HG03457 (cell line): Measurements from ENCODE around the gene FEZ2.
"Not testable (repeated sequence)": the region's sequence is repeated elsewhere in the genome, so short reads cannot be mapped to it uniquely, and the experiment has no call there.

Source experiments
- ATAC-seq: cut with Tn5 transposase; IDR thresholded peaks from one replicate; pipeline ENCODE4 v1.9.1; 2021; ENCODE audit warnings: moderate number of reproducible peaks; ENCODE audit not compliant: unreplicated experiment

Gene FEZ2, protein sequence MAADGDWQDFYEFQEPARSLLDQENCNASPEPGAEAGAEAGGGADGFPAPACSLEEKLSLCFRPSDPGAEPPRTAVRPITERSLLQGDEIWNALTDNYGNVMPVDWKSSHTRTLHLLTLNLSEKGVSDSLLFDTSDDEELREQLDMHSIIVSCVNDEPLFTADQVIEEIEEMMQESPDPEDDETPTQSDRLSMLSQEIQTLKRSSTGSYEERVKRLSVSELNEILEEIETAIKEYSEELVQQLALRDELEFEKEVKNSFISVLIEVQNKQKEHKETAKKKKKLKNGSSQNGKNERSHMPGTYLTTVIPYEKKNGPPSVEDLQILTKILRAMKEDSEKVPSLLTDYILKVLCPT

GRCh38 chr2:36597532-36598377, at the start of gene FEZ2:
TSS of gene FEZ2 (minus strand) at chr2:36598168. CDS start at chr2:36598142, 26 bp downstream.
- peak; percentile 100 for ATAC-seq

GRCh38 chr2:36634981-36635597, 37.1 kb upstream of the FEZ2 start:
- ATAC-seq, result no peak

GRCh38 chr2:36633470-36634092, 35.6 kb upstream of the FEZ2 start:
- no peak for ATAC-seq

DNA sequence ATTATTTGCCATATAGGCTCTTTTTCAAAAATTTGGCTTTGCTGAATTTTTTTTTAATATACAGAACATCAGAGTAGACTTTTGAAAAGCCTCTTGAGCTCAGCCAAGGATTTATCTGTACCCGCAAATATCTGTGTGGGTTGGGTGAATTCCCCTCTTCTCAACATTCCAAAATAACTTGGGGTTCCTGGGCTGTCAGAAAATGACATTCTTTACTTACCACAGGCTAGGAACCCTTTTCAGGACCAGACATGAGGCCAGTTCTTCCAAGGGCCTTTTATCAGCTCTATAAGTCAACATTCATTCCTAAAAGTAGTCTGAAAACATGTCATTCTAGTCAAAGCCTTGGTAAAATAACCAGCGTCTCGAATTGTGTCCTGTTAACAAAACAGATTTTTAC, 28.8 kb upstream of the FEZ2 start:
- no peak for ATAC-seq

DNA sequence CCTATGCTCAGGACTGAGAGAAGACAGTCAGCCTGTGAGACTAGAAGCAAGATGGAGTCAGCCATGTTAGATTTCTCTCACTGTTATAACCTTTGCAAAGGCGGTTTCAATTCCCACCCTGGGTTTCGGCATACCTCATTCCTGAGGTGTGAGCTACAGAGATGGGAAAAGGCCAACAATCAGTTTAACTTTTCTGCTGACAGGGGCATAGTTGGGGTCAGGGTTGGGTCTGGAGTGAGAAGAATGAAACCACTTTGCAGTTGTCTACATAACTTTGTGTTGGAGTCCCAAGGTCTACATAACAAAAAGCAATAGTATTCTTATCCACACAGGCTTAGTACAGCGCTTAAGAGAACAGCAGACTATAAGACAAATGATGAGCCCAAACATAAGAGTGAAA, 28.1 kb upstream of the FEZ2 start:
- ATAC-seq, result no peak

- no peak for ATAC-seq
These were observed 27.3 kb upstream of the FEZ2 start for GRCh38 chr2:36625304-36625703.

GRCh38 chr2:36620321-36620720, 22.4 kb upstream of the FEZ2 start:
- ATAC-seq, result no peak

- ATAC-seq, result peak; percentile 93
These were observed 20.4 kb upstream of the FEZ2 start for GRCh38 chr2:36618381-36618780.

- ATAC-seq, result no peak
These were observed 19.0 kb upstream of the FEZ2 start for GRCh38 chr2:36616947-36617346.

- ATAC-seq, result no peak
These were observed 17.3 kb upstream of the FEZ2 start for GRCh38 chr2:36615222-36615621.

- no peak for ATAC-seq
These were observed 15.8 kb upstream of the FEZ2 start for GRCh38 chr2:36613801-36614200.

GRCh38 chr2:36611316-36611990, 13.5 kb upstream of the FEZ2 start:
- no peak for ATAC-seq

GRCh38 chr2:36609507-36609906, 11.5 kb upstream of the FEZ2 start:
- no peak for ATAC-seq

DNA sequence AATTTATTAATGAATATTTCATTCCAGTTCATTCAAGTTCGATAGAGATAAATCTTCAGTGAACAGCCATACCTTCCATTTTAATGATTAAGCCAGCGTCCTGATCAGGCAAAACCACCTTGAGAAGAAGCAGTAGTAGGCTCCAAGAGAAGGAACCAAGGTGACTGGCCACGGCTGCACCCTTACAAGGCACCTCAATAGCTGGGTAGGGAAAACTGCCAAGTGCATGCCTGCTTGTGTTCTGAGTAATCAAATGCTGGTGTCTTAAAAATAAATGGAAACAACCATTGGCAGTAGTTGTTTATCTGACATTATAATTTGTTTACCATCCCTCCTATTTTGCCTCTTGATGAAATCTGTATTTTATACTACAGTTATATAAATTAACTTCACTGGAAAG, 10.0 kb upstream of the FEZ2 start:
- no peak for ATAC-seq

- ATAC-seq, result no peak
These were observed 9.0 kb upstream of the FEZ2 start for GRCh38 chr2:36606925-36607324.

DNA sequence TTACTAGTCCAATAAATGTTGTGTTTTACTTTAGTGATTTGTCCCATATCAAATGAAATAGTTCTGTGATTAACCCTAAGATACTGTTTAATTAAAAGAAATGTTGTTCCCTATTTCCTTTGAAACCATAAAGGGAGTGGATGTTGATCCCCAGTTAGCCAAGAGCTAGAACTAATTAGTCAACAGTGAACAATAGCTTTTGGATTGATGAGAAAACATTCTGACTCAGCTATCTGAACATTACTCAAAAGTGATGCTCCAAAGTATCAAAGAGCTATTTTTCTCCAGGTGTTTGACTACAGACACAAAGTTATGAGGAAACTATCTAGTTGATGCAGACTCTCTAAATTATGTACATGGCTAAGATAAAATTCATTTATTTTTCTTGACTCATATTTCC, 7.3 kb upstream of the FEZ2 start:
- ATAC-seq, result no peak

- not testable (repeated sequence) for ATAC-seq
These were observed 5.7 kb upstream of the FEZ2 start for GRCh38 chr2:36603629-36604028.

- no peak for ATAC-seq
These were observed 901 bp downstream of the FEZ2 start for GRCh38 chr2:36597003-36597531.

DNA sequence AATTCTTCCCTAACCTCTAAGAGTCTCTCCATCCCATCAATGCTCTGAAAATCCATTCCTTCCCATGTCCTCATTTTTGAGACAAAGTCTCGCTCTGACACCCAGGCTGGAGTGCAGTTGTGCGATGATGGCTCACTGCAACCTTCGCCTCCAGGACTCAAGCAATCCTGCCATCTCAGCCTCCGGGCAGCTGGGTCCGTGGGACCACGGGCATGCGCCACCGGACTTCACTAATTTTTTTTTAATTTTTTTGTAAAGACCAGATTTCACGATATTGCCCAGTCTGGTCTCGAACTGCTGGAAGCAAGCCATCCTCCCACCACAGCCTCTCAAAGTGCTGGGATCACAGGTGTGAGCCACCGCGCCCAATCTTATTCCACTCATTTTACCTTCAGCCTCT, 1.6 kb downstream of the FEZ2 start:
- ATAC-seq, result no peak

GRCh38 chr2:36594849-36595248, 3.1 kb downstream of the FEZ2 start:
- ATAC-seq, result no peak
